Right lobe of liver (tissue), 4 donors: ENCODE data around the gene CDKAL1.

Source experiments
- POLR2A ChIP-seq: fragments of 450-650 bp; IDR thresholded peaks from one replicate; pipeline ENCODE4 v1.6.1; 2017; ENCODE audit warnings: antibody characterized with exemption, mild to moderate bottlenecking
- TF ChIP-seq, protein P1 (sequence below), 4 donors: fragments of 200-600 bp in 3 of 4; fragments of 450-650 bp in 1 of 4; IDR thresholded peaks; one replicate each; pipeline versions ENCODE4 v1.5.1 to v1.8.0; 2016 to 2022; ENCODE audit warnings: antibody characterized with exemption in 4 of 4, mild to moderate bottlenecking in 2 of 4
- donor health status: DM: no; HTN: no; CAD: no.
- donor health status: DM: no; HTN: no; CAD: no.
- donor health status: DM: no; HTN: yes; CAD: no.

GRCh38 chr6:20777801-20778200, 243.5 kb downstream of the CDKAL1 start:
- TF ChIP-seq, protein P1, sequence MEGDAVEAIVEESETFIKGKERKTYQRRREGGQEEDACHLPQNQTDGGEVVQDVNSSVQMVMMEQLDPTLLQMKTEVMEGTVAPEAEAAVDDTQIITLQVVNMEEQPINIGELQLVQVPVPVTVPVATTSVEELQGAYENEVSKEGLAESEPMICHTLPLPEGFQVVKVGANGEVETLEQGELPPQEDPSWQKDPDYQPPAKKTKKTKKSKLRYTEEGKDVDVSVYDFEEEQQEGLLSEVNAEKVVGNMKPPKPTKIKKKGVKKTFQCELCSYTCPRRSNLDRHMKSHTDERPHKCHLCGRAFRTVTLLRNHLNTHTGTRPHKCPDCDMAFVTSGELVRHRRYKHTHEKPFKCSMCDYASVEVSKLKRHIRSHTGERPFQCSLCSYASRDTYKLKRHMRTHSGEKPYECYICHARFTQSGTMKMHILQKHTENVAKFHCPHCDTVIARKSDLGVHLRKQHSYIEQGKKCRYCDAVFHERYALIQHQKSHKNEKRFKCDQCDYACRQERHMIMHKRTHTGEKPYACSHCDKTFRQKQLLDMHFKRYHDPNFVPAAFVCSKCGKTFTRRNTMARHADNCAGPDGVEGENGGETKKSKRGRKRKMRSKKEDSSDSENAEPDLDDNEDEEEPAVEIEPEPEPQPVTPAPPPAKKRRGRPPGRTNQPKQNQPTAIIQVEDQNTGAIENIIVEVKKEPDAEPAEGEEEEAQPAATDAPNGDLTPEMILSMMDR (IDR thresholded peaks at IDR 0.05): no peak
- TF ChIP-seq POLR2A: no peak
